SU-DHL-6 (cell line): ENCODE measurements around the gene ATP4A.
"Not testable (repeated sequence)": the region's sequence is repeated elsewhere in the genome, so short reads cannot be mapped to it uniquely, and the experiment has no call there.

Experiments used
- H2AFZ ChIP-seq: fragments of 200-600 bp; sonication (generic); 2 replicates; pipeline ENCODE4 v1.6.1; 2014; ENCODE audit warnings: low read depth, mild to moderate bottlenecking, moderate library complexity, mixed read lengths, antibody characterized with exemption, low read length; ENCODE audit not compliant: severe bottlenecking
- H3F3A ChIP-seq: fragments of 200-600 bp; shearing (Covaris generic); 2 replicates; pipeline ENCODE4 v1.6.0; 2016; ENCODE audit warnings: antibody characterized with exemption, mild to moderate bottlenecking; ENCODE audit not compliant: insufficient read depth
- H3K27ac ChIP-seq: fragments of 200-600 bp; sonication (generic); 2 replicates; pipeline ENCODE4 v1.5.1; 2016; ENCODE audit warnings: low read depth, mild to moderate bottlenecking, low read length, moderate library complexity, mixed read lengths
- H3K27me3 ChIP-seq: fragments of 200-600 bp; sonication (generic), shearing (Covaris generic); 2 replicates; pipeline ENCODE4 v1.6.0; 2014; ENCODE audit warnings: mild to moderate bottlenecking, low read length
- H3K36me3 ChIP-seq: fragments of 200-600 bp; sonication (generic); 2 replicates; pipeline ENCODE4 v1.6.1; 2014; ENCODE audit warnings: mild to moderate bottlenecking, low read length, mixed read lengths
- H3K4me2 ChIP-seq: fragments of 300-600, 200-600 bp; shearing (Covaris generic), sonication (generic); 2 replicates; pipeline ENCODE4 v1.6.0; 2014; ENCODE audit warnings: low read length, low read depth, mild to moderate bottlenecking; ENCODE audit not compliant: poor library complexity, severe bottlenecking
- H3K4me3 ChIP-seq: fragments of 200-600 bp; sonication (generic); 2 replicates; pipeline ENCODE4 v1.5.1; 2014; ENCODE audit warnings: antibody characterized with exemption, low read length, mild to moderate bottlenecking, mixed read lengths; ENCODE audit not compliant: insufficient read depth, poor library complexity, severe bottlenecking
- H3K79me2 ChIP-seq: fragments of 200-600 bp; sonication (generic); 2 replicates; pipeline ENCODE4 v1.6.1; 2014; ENCODE audit warnings: mild to moderate bottlenecking, low read length, moderate library complexity; ENCODE audit not compliant: insufficient read depth
- H3K9ac ChIP-seq: fragments of 200-600 bp; sonication (generic); 2 replicates; pipeline ENCODE4 v1.7.0; 2014; ENCODE audit warnings: mild to moderate bottlenecking, low read length
- H3K9me2 ChIP-seq: fragments of 200-600 bp; sonication (generic); replicated peaks from 2 replicates; pipeline ENCODE4 v1.6.1; 2014; ENCODE audit warnings: low read length; ENCODE audit not compliant: insufficient read depth
- H3K9me3 ChIP-seq: fragments of 200-600 bp; sonication (generic); 2 replicates; pipeline ENCODE4 v1.6.1; 2014; ENCODE audit warnings: low read length, mixed read lengths; ENCODE audit not compliant: insufficient read depth
- H4K20me1 ChIP-seq: fragments of 200-600 bp; sonication (generic); 2 replicates; pipeline ENCODE4 v1.6.1; 2014; ENCODE audit warnings: low read depth, mild to moderate bottlenecking, antibody characterized with exemption, low read length, moderate library complexity, mixed read lengths
- EZH2phosphoT487 ChIP-seq: fragments of 200-600 bp; sonication (generic), shearing (Covaris generic); conservative IDR thresholded peaks from 2 replicates; pipeline ENCODE4 v1.6.1; 2018; ENCODE audit warnings: mild to moderate bottlenecking, antibody characterized with exemption, low read length, moderate library complexity, mixed read lengths
- TF ChIP-seq, protein P1 (sequence below): fragments of 200-600 bp; sonication (generic); IDR thresholded peaks from one replicate; pipeline ENCODE4 v1.5.1; 2017; ENCODE audit warnings: antibody characterized with exemption, mild to moderate bottlenecking, low read length, moderate library complexity; ENCODE audit not compliant: insufficient read depth, poor library complexity, severe bottlenecking

Gene ATP4A

DNA sequence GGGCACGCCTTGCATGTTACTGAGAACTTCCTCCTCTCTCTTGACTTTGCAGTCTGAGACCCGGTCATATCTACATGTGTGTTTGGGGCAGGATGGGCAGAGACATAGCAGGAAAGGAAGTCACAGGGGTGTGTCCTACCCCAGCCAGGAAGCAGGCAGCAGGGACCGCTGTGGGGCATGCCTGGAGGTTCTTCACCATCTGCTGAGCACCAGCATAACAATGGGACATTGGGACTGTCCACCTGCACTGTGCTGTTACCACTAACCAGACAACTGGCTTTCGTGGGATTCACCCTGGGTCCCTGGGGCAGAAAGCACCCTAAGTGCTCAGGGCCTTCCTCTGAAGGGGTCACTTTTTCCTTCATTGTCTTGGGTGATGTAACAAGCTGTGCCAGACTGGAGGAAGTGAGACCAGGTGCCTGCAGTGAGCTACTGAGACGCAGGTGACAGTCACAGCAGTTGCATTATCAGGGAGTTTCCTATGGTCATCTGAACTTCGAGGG is 46.4 kb upstream of the ATP4A start:
- Histone ChIP-seq H3K27ac (no peak overlapping the region), H3K4me2 (no peak overlapping the region)

DNA sequence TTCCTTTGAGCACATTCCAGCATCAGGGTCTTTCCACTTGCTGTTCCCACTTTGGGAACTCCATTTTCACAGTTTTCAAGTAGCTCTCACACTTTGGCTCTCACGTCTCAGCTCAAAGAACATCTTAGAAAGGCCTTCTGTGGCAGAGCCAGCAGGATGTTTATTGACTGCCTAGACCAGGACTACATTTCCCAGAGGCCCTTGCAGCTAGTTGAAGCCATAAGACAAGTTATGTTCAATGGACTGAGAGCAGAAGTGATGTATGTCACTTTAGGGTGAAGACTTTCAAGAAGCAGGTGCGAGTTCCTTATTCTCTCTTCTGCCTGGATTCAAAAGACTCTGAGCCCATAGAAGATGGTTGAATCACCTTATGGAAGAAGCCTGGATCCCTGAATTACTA is 44.8 kb upstream of the ATP4A start:
- no peaks in the 10 kb centered on the region for H4K20me1 ChIP-seq
- peaks cover 5% of the 10 kb centered on the region; the same call in 1 of the 2 replicates for H3K79me2 ChIP-seq
- no peak overlapping the region for H3K4me2 ChIP-seq
- no peak overlapping the region for H3K4me3 ChIP-seq
- H3K27ac ChIP-seq, result no peak overlapping the region
- H3K9me2 ChIP-seq, result no peaks in the 10 kb centered on the region
- no peak for TF ChIP-seq EZH2phosphoT487
- TF ChIP-seq, protein P1, sequence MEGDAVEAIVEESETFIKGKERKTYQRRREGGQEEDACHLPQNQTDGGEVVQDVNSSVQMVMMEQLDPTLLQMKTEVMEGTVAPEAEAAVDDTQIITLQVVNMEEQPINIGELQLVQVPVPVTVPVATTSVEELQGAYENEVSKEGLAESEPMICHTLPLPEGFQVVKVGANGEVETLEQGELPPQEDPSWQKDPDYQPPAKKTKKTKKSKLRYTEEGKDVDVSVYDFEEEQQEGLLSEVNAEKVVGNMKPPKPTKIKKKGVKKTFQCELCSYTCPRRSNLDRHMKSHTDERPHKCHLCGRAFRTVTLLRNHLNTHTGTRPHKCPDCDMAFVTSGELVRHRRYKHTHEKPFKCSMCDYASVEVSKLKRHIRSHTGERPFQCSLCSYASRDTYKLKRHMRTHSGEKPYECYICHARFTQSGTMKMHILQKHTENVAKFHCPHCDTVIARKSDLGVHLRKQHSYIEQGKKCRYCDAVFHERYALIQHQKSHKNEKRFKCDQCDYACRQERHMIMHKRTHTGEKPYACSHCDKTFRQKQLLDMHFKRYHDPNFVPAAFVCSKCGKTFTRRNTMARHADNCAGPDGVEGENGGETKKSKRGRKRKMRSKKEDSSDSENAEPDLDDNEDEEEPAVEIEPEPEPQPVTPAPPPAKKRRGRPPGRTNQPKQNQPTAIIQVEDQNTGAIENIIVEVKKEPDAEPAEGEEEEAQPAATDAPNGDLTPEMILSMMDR, result no peak
- H3K36me3 ChIP-seq, result no peaks in the 10 kb centered on the region
- H3K27me3 ChIP-seq, result no peaks in the 10 kb centered on the region
- no peaks in the 10 kb centered on the region for H3K9me3 ChIP-seq
- H2AFZ ChIP-seq, result no peak overlapping the region
- H3F3A ChIP-seq, result no peaks in the 10 kb centered on the region
- H3K9ac ChIP-seq, result no peak overlapping the region

More for the DNA sequence above, 46.4 kb upstream of the ATP4A start:
- Histone ChIP-seq H3F3A (no peaks in the 10 kb centered on the region), H3K27me3 (no peaks in the 10 kb centered on the region), H3K9me2 (no peaks in the 10 kb centered on the region), H3K9me3 (no peaks in the 10 kb centered on the region), H3K36me3 (no peaks in the 10 kb centered on the region), H4K20me1 (no peaks in the 10 kb centered on the region), H3K9ac (no peak overlapping the region), H2AFZ (no peak overlapping the region), H3K4me3 (no peak overlapping the region), H3K79me2 (peaks cover 8% of the 10 kb centered on the region; the same call in 1 of the 2 replicates)
- TF ChIP-seq, protein P1, result no peak
- no peak for TF ChIP-seq EZH2phosphoT487

DNA sequence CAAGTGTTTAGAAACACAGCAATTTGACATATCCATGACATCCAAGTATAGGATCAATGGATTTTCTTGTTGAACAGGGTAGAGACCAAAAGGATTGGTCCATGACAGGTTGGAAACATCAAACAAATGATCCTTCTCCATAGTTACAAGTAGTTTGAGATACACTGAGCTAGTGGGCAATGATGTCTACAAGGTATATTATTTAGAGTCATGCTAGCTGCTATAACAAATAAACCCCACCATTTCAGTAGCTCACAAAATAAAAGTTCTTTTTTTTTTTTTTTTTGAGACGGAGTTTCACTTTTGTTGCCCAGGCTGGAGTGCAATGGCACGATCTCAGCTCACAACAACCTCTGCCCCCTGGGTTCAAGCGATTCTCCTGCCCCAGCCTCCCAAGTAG is 44.2 kb upstream of the ATP4A start:
- Histone ChIP-seq H3K4me3 (no peak overlapping the region), H3K4me2 (no peak overlapping the region), H3K27me3 (no peaks in the 10 kb centered on the region), H3K9me3 (no peaks in the 10 kb centered on the region), H3K27ac (no peak overlapping the region), H3K36me3 (no peaks in the 10 kb centered on the region), H3F3A (no peaks in the 10 kb centered on the region), H3K9ac (no peak overlapping the region), H3K9me2 (no peaks in the 10 kb centered on the region), H2AFZ (no peak overlapping the region), H4K20me1 (no peaks in the 10 kb centered on the region), H3K79me2 (no peaks in the 10 kb centered on the region)
- no peak for TF ChIP-seq EZH2phosphoT487

DNA sequence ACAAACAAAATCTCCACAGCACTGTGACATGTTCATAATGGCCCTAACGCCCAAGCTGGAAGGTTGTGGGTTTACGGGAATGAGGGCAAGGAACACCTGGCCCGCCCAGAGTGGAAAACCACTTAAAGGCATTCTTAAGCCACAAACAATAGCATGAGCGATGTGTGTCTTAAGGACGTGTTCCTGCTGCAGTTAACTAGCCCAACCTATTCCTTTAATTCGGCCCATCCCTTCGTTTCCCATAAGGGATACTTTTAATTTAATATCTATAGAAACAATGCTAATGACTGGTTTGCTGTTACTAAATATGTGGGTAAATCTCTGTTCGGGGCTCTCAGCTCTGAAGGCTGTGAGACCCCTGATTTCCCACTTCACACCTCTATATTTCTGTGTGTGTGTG is 43.7 kb upstream of the ATP4A start:
- not testable (repeated sequence) for H3K4me2 ChIP-seq, H3K27ac ChIP-seq, H3K9me2 ChIP-seq, H3K27me3 ChIP-seq, H4K20me1 ChIP-seq, H3K9ac ChIP-seq, H3K4me3 ChIP-seq, H3K79me2 ChIP-seq, H3F3A ChIP-seq, H3K36me3 ChIP-seq, H2AFZ ChIP-seq, H3K9me3 ChIP-seq

DNA sequence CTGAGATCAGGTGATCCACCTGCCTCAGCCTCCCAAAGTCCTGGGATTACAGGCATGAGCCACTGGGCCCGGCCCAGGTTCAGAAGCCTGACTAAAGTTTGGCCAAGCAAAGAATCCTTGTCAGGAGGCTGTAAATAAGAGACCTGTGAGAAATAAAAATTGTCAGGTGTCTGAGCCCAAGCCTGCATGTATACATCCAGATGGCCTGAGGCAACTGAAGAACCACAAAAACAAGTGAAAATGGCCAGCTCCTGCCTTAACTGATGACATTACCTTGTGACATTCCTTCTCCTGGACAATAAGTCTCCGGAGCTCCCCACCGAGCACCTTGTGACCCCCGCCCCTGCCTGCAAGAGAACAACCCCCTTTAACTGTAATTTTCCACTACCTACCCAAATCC is 41.0 kb upstream of the ATP4A start:
- not testable (repeated sequence) for H3K79me2 ChIP-seq, H4K20me1 ChIP-seq, H3K9ac ChIP-seq, H3K4me2 ChIP-seq, H3K9me3 ChIP-seq, H3K27me3 ChIP-seq, H3K36me3 ChIP-seq, H2AFZ ChIP-seq, H3K9me2 ChIP-seq, H3F3A ChIP-seq, H3K27ac ChIP-seq, H3K4me3 ChIP-seq
